Neural progenitor cell (in vitro differentiated cells): ENCODE results near the gene GBGT1.

ENCODE experiments used
- EZH2phosphoT487 ChIP-seq: fragments of 200-600 bp; sonication (generic); IDR thresholded peaks from 2 replicates; pipeline ENCODE4 v1.6.1; 2017; ENCODE audit warnings: antibody characterized with exemption
- TF ChIP-seq, protein P1 (sequence below): fragments of 200-600 bp; sonication (generic); IDR thresholded peaks from 2 replicates; pipeline ENCODE4 v1.5.1; 2017; ENCODE audit warnings: antibody characterized with exemption, mild to moderate bottlenecking

DNA sequence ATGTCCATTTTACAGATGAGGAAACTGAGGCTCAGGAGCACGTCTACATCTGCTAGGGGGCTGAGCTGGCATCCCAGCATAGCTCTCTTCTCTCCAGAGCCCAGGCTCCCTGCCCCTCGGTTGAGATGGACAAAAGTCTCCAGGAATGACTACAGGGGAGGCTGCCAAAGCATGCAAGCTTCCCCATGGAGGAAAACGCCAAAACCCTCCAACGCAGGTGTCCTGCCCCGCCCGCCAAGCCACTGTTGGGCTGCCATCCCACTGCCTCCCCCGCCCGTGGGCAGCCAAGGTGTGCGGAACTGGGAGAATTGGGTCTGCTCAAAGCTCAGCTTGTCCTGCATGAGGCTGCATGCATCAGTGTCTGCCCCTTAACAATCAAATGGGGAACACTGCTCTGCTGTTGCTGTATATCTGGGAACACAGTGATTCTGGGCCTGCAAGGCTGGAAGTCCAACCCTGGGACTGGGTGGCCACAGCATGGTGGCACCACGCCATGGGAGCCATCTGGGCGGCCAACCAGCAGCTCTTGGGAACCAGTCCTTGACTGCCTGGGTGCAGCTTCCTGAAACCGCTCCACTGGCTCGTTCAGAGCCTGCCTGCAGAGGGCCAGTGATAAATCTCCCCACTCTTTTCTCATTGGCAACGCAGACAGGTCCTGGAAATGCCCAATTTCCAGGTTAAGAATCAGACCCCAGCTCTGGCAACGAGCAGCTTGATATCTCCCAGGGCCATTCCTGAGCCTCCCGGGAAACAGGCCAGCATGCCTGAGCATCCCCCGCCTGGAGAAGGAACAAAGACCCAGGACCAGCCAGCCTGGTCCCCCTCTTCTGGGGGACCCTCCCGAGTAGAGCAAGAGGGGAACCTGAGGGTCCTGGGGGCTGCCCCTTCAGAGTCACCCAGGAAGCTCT lies 46.2 kb downstream of the GBGT1 start:
- no peak for TF ChIP-seq EZH2phosphoT487
- TF ChIP-seq, protein P1, sequence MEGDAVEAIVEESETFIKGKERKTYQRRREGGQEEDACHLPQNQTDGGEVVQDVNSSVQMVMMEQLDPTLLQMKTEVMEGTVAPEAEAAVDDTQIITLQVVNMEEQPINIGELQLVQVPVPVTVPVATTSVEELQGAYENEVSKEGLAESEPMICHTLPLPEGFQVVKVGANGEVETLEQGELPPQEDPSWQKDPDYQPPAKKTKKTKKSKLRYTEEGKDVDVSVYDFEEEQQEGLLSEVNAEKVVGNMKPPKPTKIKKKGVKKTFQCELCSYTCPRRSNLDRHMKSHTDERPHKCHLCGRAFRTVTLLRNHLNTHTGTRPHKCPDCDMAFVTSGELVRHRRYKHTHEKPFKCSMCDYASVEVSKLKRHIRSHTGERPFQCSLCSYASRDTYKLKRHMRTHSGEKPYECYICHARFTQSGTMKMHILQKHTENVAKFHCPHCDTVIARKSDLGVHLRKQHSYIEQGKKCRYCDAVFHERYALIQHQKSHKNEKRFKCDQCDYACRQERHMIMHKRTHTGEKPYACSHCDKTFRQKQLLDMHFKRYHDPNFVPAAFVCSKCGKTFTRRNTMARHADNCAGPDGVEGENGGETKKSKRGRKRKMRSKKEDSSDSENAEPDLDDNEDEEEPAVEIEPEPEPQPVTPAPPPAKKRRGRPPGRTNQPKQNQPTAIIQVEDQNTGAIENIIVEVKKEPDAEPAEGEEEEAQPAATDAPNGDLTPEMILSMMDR: no peak
